HFF-Myc (cell line): ENCODE results near the gene CFAP58.

ENCODE experiments used
- DNase-seq: peaks from one replicate; pipeline ENCODE4 v3.0.0-alpha.2; 2011; ENCODE audit warnings: low read depth; ENCODE audit errors: extremely low read depth
- H3K4me3 ChIP-seq: replicated peaks from 2 replicates; pipeline ENCODE4 v1.5.1; 2011; ENCODE audit warnings: low read depth, mild to moderate bottlenecking, control low read depth, low read length
- TF ChIP-seq, protein P1 (sequence below): IDR thresholded peaks from 2 replicates; pipeline ENCODE4 v1.5.1; 2012; ENCODE audit warnings: mild to moderate bottlenecking, low read depth, low read length, control low read depth; ENCODE audit errors: missing control alignments

CFAP58 gene

DNA sequence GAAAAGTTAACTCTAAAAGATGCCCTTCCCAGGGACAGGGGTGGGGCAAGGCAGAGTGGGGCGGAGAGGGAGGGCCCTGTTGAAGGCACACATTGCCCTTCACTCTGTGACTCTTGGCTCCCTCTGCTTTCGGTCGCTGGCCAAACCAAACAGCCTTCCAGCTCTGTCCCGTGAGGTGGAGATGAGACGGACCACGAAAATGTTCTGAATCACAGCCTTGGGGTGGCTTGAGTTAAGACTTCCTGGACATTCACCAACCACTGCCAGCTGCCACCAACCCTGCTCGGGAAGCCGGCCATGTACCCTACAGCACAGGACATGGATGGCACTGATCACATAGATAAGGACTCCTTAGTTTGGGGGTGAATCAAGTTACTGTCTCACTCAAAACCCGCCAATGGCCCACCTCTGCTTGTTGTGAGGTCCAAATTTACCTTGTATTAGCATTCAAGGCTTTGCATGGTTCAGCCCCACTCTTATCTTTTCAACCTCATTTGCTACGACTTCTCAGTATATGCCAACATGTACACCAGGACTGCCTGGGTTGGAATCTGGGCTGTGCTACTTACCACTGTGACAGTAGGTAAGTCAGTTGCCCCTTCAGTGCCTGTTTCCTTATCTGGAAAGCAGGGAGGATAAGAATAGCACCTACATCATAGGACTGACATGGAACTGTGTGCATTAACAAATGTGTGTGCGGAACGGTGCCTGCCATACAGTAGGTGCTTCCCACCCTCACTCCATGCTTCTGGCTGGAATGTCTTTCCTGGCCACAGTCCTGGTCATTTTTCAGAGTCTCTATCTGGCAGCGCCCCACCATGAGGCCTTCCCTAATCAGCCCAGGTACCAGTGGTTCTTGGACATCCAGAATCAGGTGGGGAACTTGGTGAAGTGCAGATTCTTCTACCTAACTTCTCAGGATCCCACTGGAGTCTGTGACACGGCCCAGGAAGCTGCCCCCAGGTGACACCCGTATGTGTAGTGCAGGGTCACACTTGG, 43.4 kb upstream of the CFAP58 start:
- TF ChIP-seq, protein P1, sequence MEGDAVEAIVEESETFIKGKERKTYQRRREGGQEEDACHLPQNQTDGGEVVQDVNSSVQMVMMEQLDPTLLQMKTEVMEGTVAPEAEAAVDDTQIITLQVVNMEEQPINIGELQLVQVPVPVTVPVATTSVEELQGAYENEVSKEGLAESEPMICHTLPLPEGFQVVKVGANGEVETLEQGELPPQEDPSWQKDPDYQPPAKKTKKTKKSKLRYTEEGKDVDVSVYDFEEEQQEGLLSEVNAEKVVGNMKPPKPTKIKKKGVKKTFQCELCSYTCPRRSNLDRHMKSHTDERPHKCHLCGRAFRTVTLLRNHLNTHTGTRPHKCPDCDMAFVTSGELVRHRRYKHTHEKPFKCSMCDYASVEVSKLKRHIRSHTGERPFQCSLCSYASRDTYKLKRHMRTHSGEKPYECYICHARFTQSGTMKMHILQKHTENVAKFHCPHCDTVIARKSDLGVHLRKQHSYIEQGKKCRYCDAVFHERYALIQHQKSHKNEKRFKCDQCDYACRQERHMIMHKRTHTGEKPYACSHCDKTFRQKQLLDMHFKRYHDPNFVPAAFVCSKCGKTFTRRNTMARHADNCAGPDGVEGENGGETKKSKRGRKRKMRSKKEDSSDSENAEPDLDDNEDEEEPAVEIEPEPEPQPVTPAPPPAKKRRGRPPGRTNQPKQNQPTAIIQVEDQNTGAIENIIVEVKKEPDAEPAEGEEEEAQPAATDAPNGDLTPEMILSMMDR, result no peak
- H3K4me3 ChIP-seq, result no peak overlapping the region
- no peak for DNase-seq

DNA sequence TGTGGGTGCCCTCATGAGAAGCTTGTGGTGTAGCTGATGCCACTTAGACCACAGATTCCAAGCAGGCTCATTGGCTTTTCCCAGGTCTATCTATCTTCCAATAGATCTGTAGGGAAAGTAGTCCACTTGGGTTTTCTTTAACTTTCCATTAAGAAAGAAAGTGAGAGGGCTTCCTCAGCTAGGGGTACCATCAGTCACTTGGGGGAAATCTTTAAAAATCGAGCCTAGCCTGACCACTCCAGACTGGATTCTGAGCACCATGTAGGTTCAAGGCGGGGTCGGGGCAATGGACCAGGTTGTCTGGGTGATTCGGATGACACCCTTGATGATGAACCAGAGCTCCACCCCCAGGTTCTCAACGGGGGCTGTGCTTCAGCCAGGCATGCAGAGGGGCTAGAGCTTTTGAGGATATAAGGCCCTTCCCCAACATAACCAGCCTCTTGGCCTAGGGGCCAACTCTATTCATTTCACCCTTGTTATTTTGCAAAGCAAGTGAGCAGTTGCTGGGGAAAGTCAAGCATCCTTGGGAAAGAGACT, 42.4 kb upstream of the CFAP58 start:
- TF ChIP-seq, protein P1, result no peak
- no peak overlapping the region for H3K4me3 ChIP-seq
- DNase-seq, result no peak

DNA sequence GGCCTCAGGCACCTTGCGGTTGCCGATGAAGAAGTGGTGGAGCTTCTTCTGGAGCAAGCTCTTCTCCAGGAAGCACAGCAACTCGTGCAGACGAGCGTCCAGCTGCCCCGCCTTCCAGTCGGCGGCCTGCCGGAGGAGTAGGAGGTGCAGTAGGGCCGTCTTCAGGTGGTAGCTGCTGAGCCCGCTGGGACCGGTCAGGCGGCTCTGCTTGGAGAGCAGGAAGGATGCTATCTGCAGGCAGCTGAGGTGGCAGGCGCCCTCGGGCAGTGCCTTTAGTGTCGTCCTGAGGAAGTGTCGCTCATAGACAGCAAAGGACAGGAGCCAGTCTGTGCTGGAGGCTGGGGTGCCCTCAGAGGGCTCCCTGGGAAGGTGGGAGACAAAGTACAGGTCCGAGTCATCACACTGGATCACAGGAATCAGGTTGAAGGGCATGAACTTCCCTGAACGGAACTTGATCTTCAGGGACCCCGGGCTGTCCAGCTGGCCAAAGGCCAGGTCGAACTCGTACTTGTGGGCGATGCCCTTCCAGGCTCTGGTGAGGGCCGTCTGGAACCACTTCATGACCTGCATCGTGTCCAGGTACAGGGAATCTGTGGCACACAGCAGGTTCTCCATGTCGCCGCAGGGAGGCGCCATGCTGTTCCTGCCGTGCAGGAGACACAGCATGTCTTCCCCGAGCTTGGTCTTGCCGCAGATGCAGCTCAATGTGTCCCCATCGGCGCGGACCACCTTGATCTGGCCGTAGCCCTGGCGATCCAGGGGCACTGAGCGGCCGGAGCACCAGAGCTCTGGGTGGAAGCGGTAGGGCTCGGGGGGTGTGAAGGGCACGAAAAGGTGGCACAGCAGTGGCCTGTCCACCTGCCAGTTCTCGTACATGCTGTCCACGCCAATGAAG, 38.8 kb upstream of the CFAP58 start:
- no peak for DNase-seq
- no peak overlapping the region for H3K4me3 ChIP-seq
- TF ChIP-seq, protein P1, result no peak

DNA sequence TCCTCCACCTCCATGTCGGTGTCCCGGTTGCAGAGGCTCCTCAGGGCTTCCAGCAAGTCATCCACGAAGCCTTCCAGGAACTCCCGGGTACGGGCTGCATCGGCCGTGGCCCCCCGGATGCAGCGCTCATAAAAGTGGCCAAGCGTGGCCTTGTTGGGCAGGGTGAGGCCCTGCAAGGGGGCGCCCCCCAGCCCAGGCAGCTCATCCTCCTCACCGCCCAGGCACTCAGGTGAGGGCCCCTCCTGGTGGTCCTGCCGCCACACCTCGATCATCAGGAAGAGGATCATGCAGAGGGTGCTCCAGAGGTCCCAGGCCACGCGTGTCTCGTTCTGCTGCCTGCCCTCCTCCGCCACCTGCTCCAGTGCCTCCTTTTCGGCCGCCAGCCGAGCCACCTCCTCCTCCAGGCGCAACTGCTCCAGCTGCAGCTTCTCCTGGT, 38.1 kb upstream of the CFAP58 start:
- TF ChIP-seq, protein P1, result no peak
- no peak for DNase-seq
- H3K4me3 ChIP-seq, result no peak overlapping the region

DNA sequence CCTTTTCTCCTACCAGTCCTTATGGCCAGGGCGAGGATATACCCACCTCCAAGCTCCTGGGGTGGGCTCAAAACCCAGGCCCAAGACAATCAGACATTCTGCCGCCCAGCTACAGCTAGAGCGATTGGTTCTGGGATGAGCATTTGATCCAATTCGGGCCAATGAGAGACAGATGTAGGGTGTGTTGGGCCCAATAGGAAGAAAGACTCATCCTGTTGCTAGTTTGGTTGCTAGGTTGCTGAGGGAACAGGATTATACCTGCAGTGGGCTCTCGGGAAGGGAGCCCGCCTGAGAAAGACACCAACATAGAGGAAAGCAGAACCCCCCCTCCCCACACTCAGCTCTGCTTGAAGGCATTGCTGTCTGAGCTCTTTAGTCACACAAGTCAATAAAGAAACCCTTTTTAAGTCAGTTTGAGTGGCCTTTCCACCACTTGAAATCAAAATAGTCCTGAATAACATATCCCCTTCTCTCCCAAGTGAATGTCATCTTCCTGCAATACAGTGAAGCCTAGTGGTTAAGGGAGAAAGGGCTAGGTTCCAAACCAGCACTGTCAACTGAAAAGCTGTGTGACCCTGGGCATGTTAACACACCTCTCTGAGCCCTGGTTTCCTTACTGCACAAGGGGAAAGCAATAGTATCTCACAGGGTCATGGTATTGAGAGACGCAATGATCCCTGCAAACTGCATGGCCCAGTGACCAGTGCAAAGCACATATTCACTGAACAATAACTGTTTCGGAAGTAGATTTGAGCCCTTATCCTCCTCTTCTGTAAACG, 37.1 kb upstream of the CFAP58 start:
- DNase-seq, result no peak
- no peak overlapping the region for H3K4me3 ChIP-seq
- TF ChIP-seq, protein P1, result no peak

DNA sequence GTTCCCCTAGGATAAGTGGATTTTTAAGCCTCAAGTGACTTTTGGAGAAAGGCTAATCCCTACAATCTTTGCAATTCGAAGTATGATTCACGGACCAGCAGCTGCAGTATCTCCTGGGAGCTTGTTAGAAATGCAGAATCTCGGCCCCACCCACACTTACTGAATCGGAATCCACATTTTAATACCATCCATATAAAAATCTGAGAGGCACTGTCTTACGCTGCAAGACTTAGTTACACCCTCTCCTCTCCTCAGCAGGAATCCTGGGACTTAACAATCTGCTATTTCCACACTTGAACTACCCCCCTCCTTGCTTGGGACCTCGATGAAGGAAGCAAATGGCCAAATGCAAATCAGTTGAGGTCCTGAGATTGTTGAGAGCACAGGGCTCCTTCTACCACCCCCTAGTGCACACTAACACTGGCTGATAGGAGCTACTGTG, 36.3 kb upstream of the CFAP58 start:
- no peak for DNase-seq
- no peak overlapping the region for H3K4me3 ChIP-seq
- TF ChIP-seq, protein P1, result no peak
